Astrocyte (in vitro differentiated cells and primary cell): ENCODE measurements around the gene TTLL9.

Experiments
- EZH2 ChIP-seq: IDR thresholded peaks from 2 replicates; pipeline ENCODE4 v1.6.1; 2012; ENCODE audit warnings: mild to moderate bottlenecking, low read length, inconsistent platforms; ENCODE audit not compliant: insufficient read depth
- TF ChIP-seq, protein P1 (sequence below): IDR thresholded peaks from 2 replicates; pipeline ENCODE4 v1.5.1; 2011; ENCODE audit warnings: low read depth, mild to moderate bottlenecking, inconsistent platforms, low read length, moderate library complexity; ENCODE audit not compliant: insufficient read depth

DNA sequence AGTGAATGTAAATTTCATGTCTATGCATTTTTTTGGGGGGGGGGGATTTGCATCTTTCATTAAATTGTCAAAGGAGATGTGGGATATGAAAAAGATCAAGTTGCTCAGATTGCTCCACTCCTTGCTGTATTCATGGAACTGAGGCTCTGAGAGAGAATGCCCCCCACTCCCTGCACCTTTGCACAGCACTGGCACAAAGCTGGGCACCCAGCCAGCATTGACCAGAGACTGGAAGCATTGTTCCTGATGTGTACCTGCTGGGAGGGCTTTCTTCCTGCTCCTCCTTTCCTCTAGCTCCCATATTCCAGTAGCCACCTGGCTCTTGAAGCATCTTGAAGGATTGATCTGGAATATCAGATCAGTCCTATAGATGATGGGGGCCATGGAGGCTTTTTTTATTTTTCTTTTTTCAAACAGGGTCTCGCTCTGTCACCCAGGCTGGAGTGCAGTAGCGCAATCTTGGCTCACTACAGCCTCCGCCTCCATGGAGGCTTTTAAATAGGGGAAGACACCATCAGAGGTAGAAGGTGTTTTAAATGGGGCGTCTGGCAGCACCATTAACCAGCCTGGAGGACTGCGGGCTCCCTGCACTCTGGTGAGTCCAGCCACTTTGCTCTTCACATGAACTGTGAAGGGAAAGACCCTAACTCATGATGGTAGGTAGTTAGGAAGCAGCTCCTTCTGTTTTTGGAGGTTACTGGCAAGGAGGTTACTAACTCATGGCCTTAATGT is 11.0 kb upstream of the TTLL9 start:
- TF ChIP-seq, protein P1, sequence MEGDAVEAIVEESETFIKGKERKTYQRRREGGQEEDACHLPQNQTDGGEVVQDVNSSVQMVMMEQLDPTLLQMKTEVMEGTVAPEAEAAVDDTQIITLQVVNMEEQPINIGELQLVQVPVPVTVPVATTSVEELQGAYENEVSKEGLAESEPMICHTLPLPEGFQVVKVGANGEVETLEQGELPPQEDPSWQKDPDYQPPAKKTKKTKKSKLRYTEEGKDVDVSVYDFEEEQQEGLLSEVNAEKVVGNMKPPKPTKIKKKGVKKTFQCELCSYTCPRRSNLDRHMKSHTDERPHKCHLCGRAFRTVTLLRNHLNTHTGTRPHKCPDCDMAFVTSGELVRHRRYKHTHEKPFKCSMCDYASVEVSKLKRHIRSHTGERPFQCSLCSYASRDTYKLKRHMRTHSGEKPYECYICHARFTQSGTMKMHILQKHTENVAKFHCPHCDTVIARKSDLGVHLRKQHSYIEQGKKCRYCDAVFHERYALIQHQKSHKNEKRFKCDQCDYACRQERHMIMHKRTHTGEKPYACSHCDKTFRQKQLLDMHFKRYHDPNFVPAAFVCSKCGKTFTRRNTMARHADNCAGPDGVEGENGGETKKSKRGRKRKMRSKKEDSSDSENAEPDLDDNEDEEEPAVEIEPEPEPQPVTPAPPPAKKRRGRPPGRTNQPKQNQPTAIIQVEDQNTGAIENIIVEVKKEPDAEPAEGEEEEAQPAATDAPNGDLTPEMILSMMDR, result no peak
- TF ChIP-seq EZH2, result no peak
